NCI-H1048 (cell line): Measurements from ENCODE around the gene LCE1C.

Experiments used
- DNase-seq: peaks from one replicate; lab custom pipeline; 2025; lab: John Stamatoyannopoulos, UW

The LCE1C gene

DNA sequence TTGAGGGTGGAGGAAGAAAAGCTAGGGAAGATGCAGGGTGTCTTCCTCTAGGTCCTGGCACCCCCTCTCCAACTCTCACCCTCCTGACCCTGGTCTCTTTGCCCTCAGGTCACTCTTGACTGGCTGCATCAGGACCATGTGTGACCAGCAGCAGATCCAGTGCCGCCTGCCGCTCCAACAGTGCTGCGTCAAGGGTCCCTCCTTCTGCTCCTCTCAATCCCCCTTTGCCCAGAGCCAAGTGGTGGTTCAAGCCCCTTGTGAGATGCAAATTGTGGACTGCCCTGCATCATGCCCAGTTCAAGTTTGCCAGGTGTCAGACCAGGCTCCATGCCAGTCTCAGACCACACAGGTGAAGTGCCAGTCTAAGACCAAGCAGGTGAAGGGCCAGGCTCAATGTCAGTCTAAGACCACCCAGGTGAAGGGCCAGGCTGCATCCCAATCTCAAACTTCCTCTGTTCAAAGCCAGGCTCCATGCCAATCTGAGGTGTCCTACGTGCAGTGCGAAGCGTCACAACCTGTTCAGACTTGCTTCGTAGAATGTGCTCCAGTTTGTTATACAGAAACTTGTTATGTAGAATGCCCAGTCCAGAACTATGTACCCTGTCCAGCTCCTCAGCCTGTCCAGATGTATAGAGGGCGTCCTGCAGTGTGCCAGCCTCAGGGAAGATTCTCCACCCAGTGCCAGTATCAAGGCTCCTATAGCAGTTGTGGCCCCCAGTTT, 46.8 kb downstream of the LCE1C start:
- DNase-seq: no peak

DNA sequence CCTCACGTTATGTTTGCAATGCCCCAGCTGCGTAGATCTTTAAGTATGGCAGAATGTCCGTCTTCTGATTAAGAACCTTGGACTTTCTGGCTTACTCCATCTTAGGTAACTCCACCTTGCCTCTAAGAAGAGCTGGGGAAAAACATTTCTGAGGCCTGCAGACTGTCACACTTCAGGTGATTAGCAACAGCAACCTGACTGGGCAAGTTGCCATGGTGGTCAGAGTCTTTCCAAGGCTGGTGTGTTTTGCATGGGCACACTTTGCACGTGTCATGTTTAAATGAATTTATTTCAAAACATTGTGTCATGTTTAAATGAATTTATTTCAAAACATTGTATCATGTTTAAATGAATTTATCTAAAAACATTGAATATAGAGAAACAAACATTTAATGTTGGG, 47.8 kb downstream of the LCE1C start:
- DNase-seq: no peak

- DNase-seq: no peak
Measured at GRCh38 chr1:152757747-152758146, 48.7 kb downstream of the LCE1C start, which contains the start of gene KPRP. Gene KPRP (plus strand): TSS chr1:152758025. CDS start chr1:152759589, 1,564 bp downstream.

DNA sequence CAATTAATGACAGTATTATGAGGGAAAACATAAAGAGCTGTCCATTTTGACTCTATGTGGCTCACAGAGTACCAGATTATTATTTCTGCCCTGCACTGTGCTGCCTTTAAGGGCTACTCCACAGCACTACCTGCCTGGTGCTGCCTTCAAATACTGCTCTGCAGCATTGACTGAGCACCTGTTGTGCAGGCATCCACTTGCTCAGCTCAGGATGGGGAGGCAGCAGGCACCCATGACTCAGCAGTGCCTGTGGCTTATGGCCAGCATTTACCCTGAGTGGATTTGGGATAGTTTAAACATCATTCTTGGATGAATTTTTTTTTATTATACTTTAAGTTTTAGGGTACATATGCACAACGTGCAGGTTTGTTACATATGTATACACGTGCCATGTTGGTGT, 49.6 kb downstream of the LCE1C start:
- no peak for DNase-seq
